Epithelial cell of esophagus (primary cell): ENCODE results near the gene SPTLC2.

ENCODE experiments used
- DNase-seq: peaks from one replicate; pipeline ENCODE4 v3.0.0; 2010; ENCODE audit warnings: low read depth
- H3K4me3 ChIP-seq: 2 replicates; pipeline ENCODE4 v1.5.1; 2011; ENCODE audit warnings: mild to moderate bottlenecking, low read length, control low read depth
- CTCF ChIP-seq: IDR thresholded peaks from 2 replicates; pipeline ENCODE4 v1.5.1; 2011; ENCODE audit warnings: low read depth, mild to moderate bottlenecking, low read length, control low read depth, inconsistent platforms; ENCODE audit not compliant: insufficient read depth; ENCODE audit errors: missing control alignments

The SPTLC2 gene

GRCh38 chr14:77482422-77482821 lies 134.0 kb downstream of the SPTLC2 start:
- DNase-seq: no peak
- TF ChIP-seq CTCF: no peak
- H3K4me3 ChIP-seq: no peak overlapping the region

GRCh38 chr14:77478796-77479195 lies 137.6 kb downstream of the SPTLC2 start:
- TF ChIP-seq CTCF: no peak
- no peak for DNase-seq
- H3K4me3 ChIP-seq: no peak overlapping the region

- no peak for DNase-seq
- TF ChIP-seq CTCF: no peak
These were observed 138.4 kb downstream of the SPTLC2 start for GRCh38 chr14:77478029-77478428.

GRCh38 chr14:77475432-77476115 lies 140.9 kb downstream of the SPTLC2 start:
- no peak for TF ChIP-seq CTCF
- no peak overlapping the region for H3K4me3 ChIP-seq
- DNase-seq: no peak

More at GRCh38 chr14:77478029-77478428, 138.4 kb downstream of the SPTLC2 start:
- H3K4me3 ChIP-seq: no peak overlapping the region

- H3K4me3 ChIP-seq: no peak overlapping the region
- no peak for TF ChIP-seq CTCF
- no peak for DNase-seq
These were observed 141.8 kb downstream of the SPTLC2 start for GRCh38 chr14:77474479-77475177.

GRCh38 chr14:77473921-77474320 lies 142.5 kb downstream of the SPTLC2 start:
- DNase-seq: no peak
- H3K4me3 ChIP-seq: no peak overlapping the region
- no peak for TF ChIP-seq CTCF
